Nephron (organoid): Measurements from ENCODE around the gene ZNHIT2.

Experiments
- H3K27ac Mint-ChIP-seq, 3 experiments: 2 replicates each; pipeline ENCODE4 v1.8.0; 2020; ENCODE audit warnings: mixed read lengths in 3 of 3, mild to moderate bottlenecking in 2 of 3, moderate library complexity in 1 of 3
- H3K27me3 Mint-ChIP-seq: 2 replicates; pipeline ENCODE4 v1.8.0; 2021; ENCODE audit warnings: low read depth, mild to moderate bottlenecking, moderate library complexity, mixed read lengths
- H3K36me3 Mint-ChIP-seq: 2 replicates; pipeline ENCODE4 v1.8.0; 2020; ENCODE audit warnings: low read depth, mixed read lengths
- H3K4me1 Mint-ChIP-seq: 2 replicates; pipeline ENCODE4 v1.8.0; 2020; ENCODE audit warnings: mixed read lengths
- H3K4me3 Mint-ChIP-seq, 3 experiments: 2 replicates each; pipeline ENCODE4 v1.8.0; 2020; ENCODE audit warnings: mild to moderate bottlenecking in 3 of 3, mixed read lengths in 3 of 3, moderate library complexity in 2 of 3
- H3K9me3 Mint-ChIP-seq: 2 replicates; pipeline ENCODE4 v1.8.0; 2020; ENCODE audit warnings: mixed read lengths
- TF ChIP-seq, protein P1 (sequence below), 3 experiments: fragments of 200-600 bp; sonication (generic); IDR thresholded peaks; one replicate each; pipeline ENCODE4 v1.5.0; 2021; ENCODE audit warnings: antibody characterized with exemption in 3 of 3; ENCODE audit not compliant: unreplicated experiment in 3 of 3

ZNHIT2 gene

DNA sequence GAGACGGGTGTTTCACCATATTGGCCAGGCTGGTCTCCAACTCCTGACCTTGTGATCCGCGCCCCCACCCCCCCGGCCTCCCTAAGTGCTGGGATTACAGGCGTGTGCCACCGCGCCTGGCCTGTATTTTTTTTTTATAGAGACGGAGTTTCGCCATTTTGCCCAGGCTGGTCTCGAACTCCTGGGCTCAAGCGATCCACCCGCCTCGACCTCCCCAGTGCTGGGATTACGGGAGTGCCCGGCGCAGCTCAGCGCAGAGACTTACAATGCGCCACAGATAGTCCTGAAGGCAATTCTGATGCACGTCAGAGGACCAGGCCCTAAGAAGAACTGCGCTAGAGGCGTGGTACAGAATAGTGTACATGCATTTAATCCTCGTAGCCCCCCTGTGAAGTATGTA lies 22.1 kb downstream of the ZNHIT2 start:
- Mint-ChIP-seq H3K9me3 (no peaks in the 10 kb centered on the region), H3K27me3 (no peaks in the 10 kb centered on the region), H3K36me3 (no peaks in the 10 kb centered on the region), H3K27ac (peak overlapping the region; percentile 95 to 98 (median 97)), H3K4me3 (peak overlapping the region; percentile 93 to 97 (median 97)), H3K4me1 (peaks cover 10% of the 10 kb centered on the region)
- TF ChIP-seq, protein P1, sequence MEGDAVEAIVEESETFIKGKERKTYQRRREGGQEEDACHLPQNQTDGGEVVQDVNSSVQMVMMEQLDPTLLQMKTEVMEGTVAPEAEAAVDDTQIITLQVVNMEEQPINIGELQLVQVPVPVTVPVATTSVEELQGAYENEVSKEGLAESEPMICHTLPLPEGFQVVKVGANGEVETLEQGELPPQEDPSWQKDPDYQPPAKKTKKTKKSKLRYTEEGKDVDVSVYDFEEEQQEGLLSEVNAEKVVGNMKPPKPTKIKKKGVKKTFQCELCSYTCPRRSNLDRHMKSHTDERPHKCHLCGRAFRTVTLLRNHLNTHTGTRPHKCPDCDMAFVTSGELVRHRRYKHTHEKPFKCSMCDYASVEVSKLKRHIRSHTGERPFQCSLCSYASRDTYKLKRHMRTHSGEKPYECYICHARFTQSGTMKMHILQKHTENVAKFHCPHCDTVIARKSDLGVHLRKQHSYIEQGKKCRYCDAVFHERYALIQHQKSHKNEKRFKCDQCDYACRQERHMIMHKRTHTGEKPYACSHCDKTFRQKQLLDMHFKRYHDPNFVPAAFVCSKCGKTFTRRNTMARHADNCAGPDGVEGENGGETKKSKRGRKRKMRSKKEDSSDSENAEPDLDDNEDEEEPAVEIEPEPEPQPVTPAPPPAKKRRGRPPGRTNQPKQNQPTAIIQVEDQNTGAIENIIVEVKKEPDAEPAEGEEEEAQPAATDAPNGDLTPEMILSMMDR (IDR thresholded peaks at IDR 0.05; ENCODE audit: unreplicated experiment in 3 of 3), result no peak

DNA sequence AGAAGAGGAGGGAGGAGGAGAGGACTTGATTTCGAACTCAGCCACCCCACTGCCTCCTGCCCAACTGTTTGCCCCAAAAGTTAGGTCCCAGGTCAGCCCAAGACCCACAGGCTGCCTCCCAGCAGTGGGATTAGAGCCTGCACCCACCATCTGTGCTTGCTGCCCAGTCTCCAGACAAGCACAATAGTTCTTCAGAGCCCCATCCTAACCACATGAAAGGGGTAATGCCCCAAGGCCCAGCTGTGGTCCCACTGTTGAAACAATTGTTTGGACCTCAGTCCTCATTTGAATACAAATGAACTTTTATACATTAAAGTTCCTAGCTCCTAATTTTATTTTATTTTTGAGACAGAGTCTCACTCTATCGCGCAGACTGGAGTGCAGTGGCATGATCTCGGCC lies 26.9 kb downstream of the ZNHIT2 start:
- Mint-ChIP-seq H3K4me1 (peaks cover 4% of the 10 kb centered on the region), H3K9me3 (no peaks in the 10 kb centered on the region), H3K27me3 (no peaks in the 10 kb centered on the region), H3K36me3 (peaks cover 10% of the 10 kb centered on the region), H3K4me3 (no peak overlapping the region), H3K27ac (no peak overlapping the region)
- TF ChIP-seq, protein P1 (IDR thresholded peaks at IDR 0.05; ENCODE audit: unreplicated experiment in 3 of 3), result no peak

DNA sequence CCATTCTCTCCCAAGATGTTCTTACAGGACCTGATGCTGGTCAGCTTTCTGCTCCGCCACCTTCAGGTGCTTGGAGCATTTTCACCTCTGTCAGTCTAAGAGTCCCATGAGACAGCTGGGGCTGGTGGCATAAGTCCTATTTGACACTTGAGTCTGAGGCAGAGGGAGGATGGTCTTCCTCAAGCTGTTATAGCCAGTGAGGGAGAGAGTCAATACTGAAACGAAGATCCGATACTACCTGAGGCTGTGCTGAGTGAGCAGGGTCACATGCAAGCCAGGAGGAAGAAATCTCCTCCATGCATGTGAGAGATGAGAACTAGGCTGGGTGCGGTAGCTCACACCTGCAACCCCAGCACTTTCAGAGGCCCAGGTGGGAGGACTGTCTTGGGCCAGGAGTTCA lies 27.9 kb downstream of the ZNHIT2 start:
- H3K36me3 Mint-ChIP-seq, result peaks cover 12% of the 10 kb centered on the region
- TF ChIP-seq, protein P1 (IDR thresholded peaks at IDR 0.05; ENCODE audit: unreplicated experiment in 3 of 3), result no peak
- no peaks in the 10 kb centered on the region for H3K9me3 Mint-ChIP-seq
- no peaks in the 10 kb centered on the region for H3K27me3 Mint-ChIP-seq
- peaks cover 11% of the 10 kb centered on the region for H3K4me1 Mint-ChIP-seq
- no peak overlapping the region for H3K4me3 Mint-ChIP-seq
- no peak overlapping the region for H3K27ac Mint-ChIP-seq

DNA sequence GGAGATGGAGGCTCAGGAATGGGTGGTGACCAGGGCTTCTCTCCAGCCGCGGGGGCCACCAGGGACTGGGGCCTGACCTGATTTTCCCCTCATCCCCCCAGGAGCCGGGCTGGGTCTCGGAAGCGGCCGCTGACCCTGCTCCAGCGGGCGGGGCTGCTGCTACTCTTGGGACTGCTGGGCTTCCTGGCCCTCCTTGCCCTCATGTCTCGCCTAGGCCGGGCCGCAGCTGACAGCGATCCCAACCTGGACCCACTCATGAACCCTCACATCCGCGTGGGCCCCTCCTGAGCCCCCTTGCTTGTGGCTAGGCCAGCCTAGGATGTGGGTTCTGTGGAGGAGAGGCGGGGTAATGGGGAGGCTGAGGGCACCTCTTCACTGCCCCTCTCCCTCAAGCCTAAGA lies 29.7 kb downstream of the ZNHIT2 start:
- H3K27ac Mint-ChIP-seq, result no peak overlapping the region

DNA sequence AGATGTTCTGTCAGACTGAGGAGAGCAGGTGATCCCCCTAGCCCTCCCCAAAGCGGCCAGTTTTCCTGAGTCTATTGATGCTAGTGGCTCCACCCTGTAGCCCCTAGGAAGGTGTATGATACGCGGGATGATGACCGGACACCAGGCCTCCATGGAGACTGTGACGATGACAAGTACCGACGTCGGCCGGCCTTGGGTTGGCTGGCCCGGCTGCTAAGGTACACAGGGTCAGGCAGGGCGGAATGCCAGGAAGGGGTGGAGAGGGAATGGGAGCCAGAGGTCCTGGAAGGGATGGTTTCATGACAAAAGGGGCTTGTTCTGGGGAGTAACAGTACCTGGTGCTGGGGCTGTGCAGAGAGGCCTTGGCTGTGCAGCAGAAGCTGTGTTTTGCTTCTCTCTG lies 30.3 kb downstream of the ZNHIT2 start:
- H3K9me3 Mint-ChIP-seq, result no peaks in the 10 kb centered on the region
- peaks cover 26% of the 10 kb centered on the region for H3K4me1 Mint-ChIP-seq
- peaks cover 12% of the 10 kb centered on the region for H3K36me3 Mint-ChIP-seq
- TF ChIP-seq, protein P1 (IDR thresholded peaks at IDR 0.05; ENCODE audit: unreplicated experiment in 3 of 3), result no peak
- no peak overlapping the region for H3K4me3 Mint-ChIP-seq
- H3K27me3 Mint-ChIP-seq, result no peaks in the 10 kb centered on the region
- no peak overlapping the region for H3K27ac Mint-ChIP-seq

More for the DNA sequence above, 29.7 kb downstream of the ZNHIT2 start:
- Mint-ChIP-seq H3K4me3 (no peak overlapping the region), H3K4me1 (peaks cover 23% of the 10 kb centered on the region), H3K9me3 (no peaks in the 10 kb centered on the region), H3K36me3 (peaks cover 12% of the 10 kb centered on the region), H3K27me3 (no peaks in the 10 kb centered on the region)
- TF ChIP-seq, protein P1 (IDR thresholded peaks at IDR 0.05; ENCODE audit: unreplicated experiment in 3 of 3), result no peak

DNA sequence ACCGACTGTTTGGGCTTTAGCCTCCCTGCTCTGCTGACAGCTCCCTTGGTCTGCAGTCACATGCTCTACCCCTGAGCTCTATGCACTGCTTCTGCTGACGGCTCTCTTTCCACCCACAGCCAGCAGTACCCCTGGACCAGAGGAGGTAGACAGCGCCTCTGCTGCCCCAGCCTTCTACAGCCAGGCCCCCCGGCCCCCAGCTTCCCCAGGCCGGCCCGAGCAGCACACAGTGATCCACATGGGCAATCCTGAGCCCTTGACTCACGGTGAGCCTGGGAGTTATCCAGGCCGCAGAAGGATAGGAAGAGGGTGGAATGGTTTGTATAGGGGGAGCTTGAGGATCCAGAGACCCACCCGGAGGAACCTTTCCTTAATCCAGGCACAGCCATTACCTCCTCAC lies 30.7 kb downstream of the ZNHIT2 start:
- Mint-ChIP-seq H3K27ac (no peak overlapping the region), H3K4me1 (peaks cover 26% of the 10 kb centered on the region), H3K4me3 (peak overlapping the region; percentile 64 to 73 (median 70)), H3K9me3 (no peaks in the 10 kb centered on the region), H3K27me3 (no peaks in the 10 kb centered on the region), H3K36me3 (peaks cover 12% of the 10 kb centered on the region)
- TF ChIP-seq, protein P1 (IDR thresholded peaks at IDR 0.05; ENCODE audit: unreplicated experiment in 3 of 3), result no peak
